Stimulated activated CD4-positive, alpha-beta T cell treated with anti-CD3 and anti-CD28 coated beads, Interleukin-4, amount 100 ng/mL, for 48 hours (primary cell): ENCODE data around the gene RELN.

Experiments
- DNase-seq, 2 donors: peaks; one replicate each; pipeline ENCODE4 v3.0.0-alpha.2; 2020; ENCODE audit warnings: low read depth in 2 of 2

RELN gene

GRCh38 chr7:103990991-103991390 lies 1.5 kb upstream of the RELN start:
- no peak for DNase-seq

GRCh38 chr7:103989785-103990767 lies 618 bp upstream of the RELN start:
- no peak for DNase-seq

GRCh38 chr7:103988468-103989199 lies 824 bp downstream of the RELN start:
- no peak for DNase-seq

GRCh38 chr7:103987451-103987850 lies 2.0 kb downstream of the RELN start:
- no peak for DNase-seq

- no peak for DNase-seq
Observed at GRCh38 chr7:103985565-103986126, 3.8 kb downstream of the RELN start.

- no peak for DNase-seq
Observed at GRCh38 chr7:103984050-103984449, 5.4 kb downstream of the RELN start.

- DNase-seq, result no peak
Observed at GRCh38 chr7:103983201-103983977, 6.1 kb downstream of the RELN start.

- DNase-seq, result no peak
Observed at GRCh38 chr7:103981003-103981423, 8.4 kb downstream of the RELN start.

- DNase-seq, result no peak
Observed at GRCh38 chr7:103972779-103973434, 16.6 kb downstream of the RELN start.

GRCh38 chr7:103967401-103967800 lies 22.1 kb downstream of the RELN start:
- no peak for DNase-seq

GRCh38 chr7:103966593-103967277 lies 22.7 kb downstream of the RELN start:
- no peak for DNase-seq

- no peak for DNase-seq
Observed at GRCh38 chr7:103964269-103964668, 25.2 kb downstream of the RELN start.

- no peak for DNase-seq
Observed at GRCh38 chr7:103962070-103962469, 27.4 kb downstream of the RELN start.

GRCh38 chr7:103958284-103958818 lies 31.1 kb downstream of the RELN start:
- no peak for DNase-seq

GRCh38 chr7:103955985-103956384 lies 33.5 kb downstream of the RELN start:
- DNase-seq, result no peak

GRCh38 chr7:103952408-103952807 lies 37.0 kb downstream of the RELN start:
- no peak for DNase-seq

- no peak for DNase-seq
Observed at GRCh38 chr7:103951311-103951710, 38.1 kb downstream of the RELN start.

- no peak for DNase-seq
Observed at GRCh38 chr7:103949374-103949773, 40.1 kb downstream of the RELN start.

- DNase-seq, result no peak
Observed at GRCh38 chr7:103947026-103947655, 42.3 kb downstream of the RELN start.
